ENCODE measurements around the gene SH3D21.

SH3D21 gene

GRCh38 chr1:36358514-36359084 is 52.4 kb downstream of the SH3D21 start:
- DNase-seq (ENCODE audit: low read depth in 3 of 3) = no peak

- no peak for DNase-seq (ENCODE audit: low read depth in 3 of 3)
These were observed 53.2 kb downstream of the SH3D21 start for GRCh38 chr1:36359383-36359782.

- no peak for DNase-seq (ENCODE audit: low read depth in 3 of 3)
These were observed 53.9 kb downstream of the SH3D21 start for GRCh38 chr1:36359911-36360550.

- no peak for DNase-seq (ENCODE audit: low read depth in 3 of 3)
These were observed 59.2 kb downstream of the SH3D21 start for GRCh38 chr1:36365381-36365780.

GRCh38 chr1:36366091-36366661 is 60.0 kb downstream of the SH3D21 start:
- DNase-seq (ENCODE audit: low read depth in 3 of 3) = peak in 1 of 3 experiments; percentile 34

GRCh38 chr1:36367066-36367465 is 60.9 kb downstream of the SH3D21 start:
- DNase-seq (ENCODE audit: low read depth in 3 of 3) = no peak

GRCh38 chr1:36367798-36368197 is 61.6 kb downstream of the SH3D21 start:
- no peak for DNase-seq (ENCODE audit: low read depth in 3 of 3)

- DNase-seq (ENCODE audit: low read depth in 3 of 3) = peak; percentile 67 to 82 (median 69)
These were observed 63.1 kb downstream of the SH3D21 start for GRCh38 chr1:36369061-36369861.
